Spleen (tissue), 11 donors: ENCODE results near the gene INPP4A. TPM values are rescaled to one million over a fixed set of nuclear protein-coding genes. Genes with fewer than 3 reads are reported as not detected.

Source experiments
- DNase-seq: peaks from one replicate; pipeline ENCODE4 v3.0.0-alpha.2; 2020
- H3K27ac ChIP-seq, 8 donors: fragments of 200-600 bp; sonication (generic) in 7 of 8; 1 replicate in 4 of 8; 2 replicates in 4 of 8; pipeline versions ENCODE4 v1.5.0 to v1.8.0; 2016 to 2021; ENCODE audit warnings: inconsistent platforms in 4 of 8, mild to moderate bottlenecking in 4 of 8, moderate library complexity in 1 of 8
- H3K27me3 ChIP-seq, 7 donors: fragments of 200-600 bp; sonication (generic) in 6 of 7; replicated peaks in 1 of 7; 1 replicate in 4 of 7; 2 replicates in 3 of 7; pipeline versions ENCODE4 v1.5.0 to v1.8.0; 2016 to 2021; ENCODE audit warnings: inconsistent platforms in 3 of 7, mild to moderate bottlenecking in 1 of 7
- H3K36me3 ChIP-seq, 6 donors: fragments of 200-600 bp; sonication (generic) in 5 of 6; 1 replicate in 4 of 6; 2 replicates in 2 of 6; pipeline versions ENCODE4 v1.5.0 to v1.8.0; 2016 to 2021; ENCODE audit warnings: inconsistent platforms in 2 of 6
- H3K4me1 ChIP-seq, 6 donors: fragments of 200-600 bp; sonication (generic) in 5 of 6; 1 replicate in 3 of 6; 2 replicates in 3 of 6; pipeline versions ENCODE4 v1.5.0 to v1.8.0; 2016 to 2021; ENCODE audit warnings: inconsistent platforms in 3 of 6
- H3K4me3 ChIP-seq, 8 donors: fragments of 200-600 bp; sonication (generic) in 7 of 8; 1 replicate in 4 of 8; 2 replicates in 4 of 8; pipeline versions ENCODE4 v1.5.0 to v1.8.0; 2016 to 2021; ENCODE audit warnings: inconsistent platforms in 4 of 8, mild to moderate bottlenecking in 4 of 8, moderate library complexity in 2 of 8
- H3K9me3 ChIP-seq, 8 donors: fragments of 200-600 bp; sonication (generic) in 7 of 8; 1 replicate in 4 of 8; 2 replicates in 4 of 8; pipeline versions ENCODE4 v1.5.0 to v1.8.0; 2016 to 2021; ENCODE audit warnings: inconsistent platforms in 4 of 8
- CTCF ChIP-seq, 11 experiments: fragments of 200-600 bp in 7 of 11; fragments of 450-650 bp in 4 of 11; sonication (generic) in 4 of 11; IDR thresholded peaks in 8 of 11; conservative IDR thresholded peaks in 3 of 11; 1 replicate in 7 of 11; 2 replicates in 4 of 11; pipeline versions ENCODE4 v1.4.0 to v1.8.0; 2016 to 2021; ENCODE audit warnings: antibody characterized with exemption in 11 of 11, inconsistent platforms in 4 of 11, mild to moderate bottlenecking in 1 of 11
- POLR2A ChIP-seq, 3 donors: fragments of 450-650 bp; IDR thresholded peaks; one replicate each; pipeline ENCODE4 v1.5.1; 2017; ENCODE audit warnings: antibody characterized with exemption in 3 of 3, mild to moderate bottlenecking in 1 of 3
- POLR2AphosphoS5 ChIP-seq, 3 donors: sonication (generic); formaldehyde crosslinking; IDR thresholded peaks; one replicate each; pipeline ENCODE4 v1.5.1; 2017; ENCODE audit warnings: antibody characterized with exemption in 3 of 3
- WGBS, 5 donors: extraction: QIAGEN DNeasy Blood & Tissue Kit in 3 of 5; methylation state at CpG; one replicate each; pipeline versions ENCODE4 v1.1.5 to v1.1.7; 2013 to 2018; 5-methylcytosine and 5-hydroxymethylcytosine counted together
- intact Hi-C: fragments of 100-400 bp; cut with DNase I; formaldehyde crosslinking; loops from one replicate; pipeline ENCODE4 v1.15.0; 2023; ENCODE audit warnings: low total_unique reads
- polyA plus RNA-seq, 3 donors: library from polyadenylated mRNA; stranded (reverse); fragments of 200-250 nt; gene quantifications; one replicate each; pipeline ENCODE4 v1.2.1, GENCODE V29; 2013
- total RNA-seq, 7 donors: library from RNA; depleted of rRNA in 3 of 7; stranded (reverse); fragments of >200 nt in 3 of 7; fragmentation: NEBNext Ultra II Directional in 4 of 7; extraction: Animal tissue kit (Norgen Biotek cat#: 25700) in 4 of 7; gene quantifications; one replicate each; pipeline versions ENCODE4 v1.1.0 to v1.2.1, GENCODE V29; 2016 to 2021
- donor health status: healthy with polysubstance abuse.
- donor health status: DM: no; HTN: no; CAD: no; lungs with moderate emphysema.
- donor health status: DM: no; HTN: no; CAD: no.
- donor health status: Bipolar disorder and iron deficiency.
- donor health status: healthy.
- donor health status: DM: no; HTN: no; CAD: no.
- donor health status: DM: yes; HTN: yes; CAD: no.

Gene INPP4A
- total and polyA plus RNA-seq, 10 donors, result 6.4 to 102 (median 69.2) TPM

DNA sequence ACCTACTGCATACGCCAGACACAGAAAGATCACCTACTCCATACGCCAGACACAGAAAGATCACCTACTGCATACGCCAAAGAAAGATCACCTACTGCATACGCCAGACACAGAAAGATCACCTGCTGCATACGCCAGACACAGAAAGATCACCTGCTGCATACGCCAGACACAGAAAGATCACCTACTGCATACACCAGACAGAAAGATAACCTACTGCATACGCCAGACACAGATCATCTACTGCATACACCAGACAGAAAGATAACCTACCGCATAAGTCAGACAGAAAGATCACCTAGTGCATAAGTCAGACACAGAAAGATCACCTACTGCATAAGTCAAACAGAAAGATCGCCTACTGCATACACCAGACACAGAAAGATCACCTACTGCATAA lies 137.9 kb downstream of the INPP4A start:
- Histone ChIP-seq H3K4me1 (peaks cover 0 to 12% (median 0%) of the 10 kb centered on the region in 6 donors), H3K27ac (no peak overlapping the region), H3K4me3 (no peak overlapping the region), H3K27me3 (no peaks in the 10 kb centered on the region), H3K36me3 (peaks cover 0 to 100% (median 66%) of the 10 kb centered on the region in 6 donors), H3K9me3 (no peaks in the 10 kb centered on the region)
- WGBS, 5 donors, result 94 to 98% (median 98%) methylated on average over 9 of the region's 9 CpGs
- TF ChIP-seq POLR2A (IDR thresholded peaks at IDR 0.05) (no peak), POLR2AphosphoS5 (IDR thresholded peaks at IDR 0.05) (no peak), CTCF (IDR thresholded peaks at IDR 0.05 in 8 of 11, conservative IDR thresholded peaks at IDR 0.05 in 3 of 11) (no peak)
- intact Hi-C loops, result no loop called here
- DNase-seq, result no peak

DNA sequence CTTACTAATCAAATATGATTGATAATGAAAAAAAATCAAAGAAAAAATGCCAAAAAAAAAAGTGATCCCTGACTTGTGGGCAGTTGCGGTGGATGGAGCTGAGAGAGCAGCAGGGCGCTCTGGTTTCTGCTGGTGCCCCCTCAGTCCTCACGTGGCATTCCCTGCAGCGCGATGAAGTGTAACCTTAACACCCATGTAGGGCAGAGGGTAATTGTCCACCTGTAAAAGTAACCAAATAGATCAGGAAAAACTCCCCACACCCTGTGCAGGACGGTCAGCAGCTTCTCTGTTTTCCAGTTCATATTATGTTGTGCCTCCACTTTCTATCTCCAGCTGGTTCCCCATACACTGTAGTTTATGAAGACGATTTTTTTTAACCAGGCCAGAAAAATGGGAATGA lies 138.6 kb downstream of the INPP4A start:
- Histone ChIP-seq H3K36me3 (peaks cover 0 to 100% (median 60%) of the 10 kb centered on the region in 6 donors), H3K27ac (no peak overlapping the region), H3K4me1 (peaks cover 0 to 12% (median 0%) of the 10 kb centered on the region in 6 donors), H3K9me3 (no peaks in the 10 kb centered on the region), H3K4me3 (no peak overlapping the region), H3K27me3 (no peaks in the 10 kb centered on the region)
- intact Hi-C loops, result no loop called here
- TF ChIP-seq POLR2A (IDR thresholded peaks at IDR 0.05), result no peak
- DNase-seq, result no peak
- 94 to 97% (median 95%) methylated on average over 7 of the region's 7 CpGs for WGBS, 5 donors

DNA sequence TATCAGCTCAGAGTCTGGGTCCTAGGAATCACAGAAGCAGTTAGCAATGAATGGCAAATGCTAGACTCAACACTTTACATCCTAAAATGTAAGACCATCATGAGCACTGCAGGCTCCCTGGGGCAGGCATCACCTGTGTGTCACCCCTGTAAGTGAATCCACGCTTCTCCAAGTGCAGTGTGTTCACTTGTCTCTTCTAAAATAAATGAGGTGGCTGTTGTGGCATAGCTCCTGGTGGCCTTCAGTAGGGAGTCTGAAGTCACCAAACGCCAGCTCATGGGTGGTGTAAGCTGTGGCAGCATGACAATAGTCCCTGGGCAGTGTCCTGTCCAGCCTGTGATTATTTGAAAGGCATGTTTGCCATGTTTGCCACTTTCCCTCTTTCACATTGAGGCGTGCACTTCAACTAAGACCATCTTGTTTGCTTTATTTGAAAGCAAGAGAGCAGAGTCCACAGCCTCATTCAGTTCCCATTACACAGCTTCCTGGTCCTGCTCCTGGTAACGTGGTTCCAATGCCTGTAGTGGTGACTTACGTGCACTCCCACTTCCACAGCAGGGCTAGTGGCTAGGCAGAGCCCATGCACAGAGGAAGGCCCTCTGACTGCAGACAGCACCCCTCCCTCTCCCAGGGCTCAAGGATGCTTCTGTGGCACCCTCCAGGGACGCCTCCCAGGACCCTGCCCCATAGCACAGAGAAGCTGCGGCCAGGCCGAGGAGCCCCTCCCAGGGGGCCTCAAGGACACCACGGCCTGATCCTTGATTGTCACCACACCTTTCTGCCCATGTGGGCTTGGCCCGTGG lies 139.4 kb downstream of the INPP4A start:
- Histone ChIP-seq H3K27ac (no peak overlapping the region), H3K9me3 (no peaks in the 10 kb centered on the region), H3K4me1 (peaks cover 0 to 12% (median 0%) of the 10 kb centered on the region in 6 donors), H3K27me3 (no peaks in the 10 kb centered on the region), H3K4me3 (no peak overlapping the region), H3K36me3 (peaks cover 0 to 100% (median 52%) of the 10 kb centered on the region in 6 donors)
- intact Hi-C loops, result no loop called here
- 80 to 96% (median 95%) methylated on average over 7 to 10 of the region's 10 CpGs for WGBS, 5 donors
- DNase-seq, result no peak
- no peak for TF ChIP-seq CTCF (IDR thresholded peaks at IDR 0.05 in 8 of 11, conservative IDR thresholded peaks at IDR 0.05 in 3 of 11)
- TF ChIP-seq POLR2A (IDR thresholded peaks at IDR 0.05), result no peak
- TF ChIP-seq POLR2AphosphoS5 (IDR thresholded peaks at IDR 0.05), result peak in 1 of 3 donors; percentile 18

DNA sequence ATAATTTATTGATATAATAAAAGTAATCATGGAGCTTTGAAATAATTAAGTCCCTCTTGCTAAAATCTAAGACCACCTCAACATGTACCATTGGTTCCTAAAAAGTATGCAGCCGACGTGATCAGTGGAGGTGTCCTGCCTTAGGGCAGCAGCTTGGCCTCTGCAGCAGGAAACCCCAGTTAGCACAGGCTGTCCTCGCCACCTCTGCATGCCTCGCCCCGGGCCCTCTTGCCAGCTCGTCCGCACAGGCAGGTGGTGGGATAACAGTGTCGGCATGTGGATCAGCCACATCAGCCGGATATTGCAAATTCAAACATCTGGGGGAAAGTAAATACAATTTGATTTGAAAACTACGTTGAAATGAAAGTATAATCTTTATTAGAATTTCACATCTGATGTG lies 140.7 kb downstream of the INPP4A start:
- DNase-seq, result no peak

More for the DNA sequence above, 140.7 kb downstream of the INPP4A start:
- WGBS, 5 donors, result 92 to 98% (median 96%) methylated on average over 10 of the region's 10 CpGs
- Histone ChIP-seq H3K4me3 (no peak overlapping the region), H3K27me3 (no peaks in the 10 kb centered on the region), H3K36me3 (peaks cover 0 to 100% (median 43%) of the 10 kb centered on the region in 6 donors), H3K4me1 (peaks cover 0 to 10% (median 0%) of the 10 kb centered on the region in 6 donors), H3K9me3 (no peaks in the 10 kb centered on the region), H3K27ac (no peak overlapping the region)
- TF ChIP-seq CTCF (IDR thresholded peaks at IDR 0.05 in 8 of 11, conservative IDR thresholded peaks at IDR 0.05 in 3 of 11) (no peak), POLR2AphosphoS5 (IDR thresholded peaks at IDR 0.05) (no peak), POLR2A (IDR thresholded peaks at IDR 0.05) (no peak)
- intact Hi-C loops, result no loop called here
